ENCODE data around the gene ZBTB3.
"Not testable (repeated sequence)": the region's sequence is repeated elsewhere in the genome, so short reads cannot be mapped to it uniquely, and the experiment has no call there.

The ZBTB3 gene

DNA sequence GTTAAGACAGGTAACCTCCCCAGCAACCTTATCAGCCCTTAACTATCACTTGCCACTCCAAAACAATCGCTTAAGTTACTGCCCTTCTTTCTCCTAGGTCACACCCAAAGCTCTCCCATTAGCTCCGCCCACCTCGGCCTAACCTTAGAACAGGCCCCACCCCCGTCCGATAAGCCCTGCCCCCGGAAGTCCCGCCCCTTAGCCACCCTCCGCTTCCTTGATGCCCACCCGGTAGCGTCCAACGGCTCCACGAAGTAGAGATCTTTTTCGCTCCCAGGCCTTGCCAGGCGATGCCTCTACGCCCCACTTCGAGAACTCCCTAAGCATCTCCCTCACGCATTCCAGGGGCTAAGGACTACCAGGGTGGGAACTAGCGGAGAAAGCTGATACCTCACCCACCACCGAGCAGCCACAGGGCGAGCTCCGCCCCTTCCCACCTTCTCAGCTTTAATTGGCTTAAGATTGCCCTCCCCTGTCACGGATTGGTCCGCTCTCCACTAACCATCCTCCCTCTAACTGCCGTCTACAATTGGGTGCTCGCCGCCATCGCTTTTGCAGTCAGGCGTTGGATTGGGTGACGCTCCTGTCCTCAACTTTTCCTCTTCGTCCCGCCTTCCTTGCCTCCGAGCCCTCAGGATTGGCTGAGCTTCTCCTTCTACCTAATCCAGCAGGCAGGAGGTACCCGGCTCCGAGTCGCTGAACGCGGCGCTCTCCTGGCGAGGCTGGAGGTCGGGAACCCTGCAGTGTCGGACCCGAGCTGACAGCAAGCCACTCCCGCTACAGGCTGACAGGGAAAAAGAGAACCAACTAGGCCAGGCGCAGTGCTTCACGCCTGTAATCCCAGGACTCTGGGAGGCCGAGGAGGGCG, at the start of gene ZBTB3:
Gene ZBTB3, minus strand, starts transcription at position 425 of the 868 bp plus-strand sequence. CDS start 496 bp downstream, outside the sequence.
- DNase-seq, result peak; percentile 88 to 94 (median 92)

DNA sequence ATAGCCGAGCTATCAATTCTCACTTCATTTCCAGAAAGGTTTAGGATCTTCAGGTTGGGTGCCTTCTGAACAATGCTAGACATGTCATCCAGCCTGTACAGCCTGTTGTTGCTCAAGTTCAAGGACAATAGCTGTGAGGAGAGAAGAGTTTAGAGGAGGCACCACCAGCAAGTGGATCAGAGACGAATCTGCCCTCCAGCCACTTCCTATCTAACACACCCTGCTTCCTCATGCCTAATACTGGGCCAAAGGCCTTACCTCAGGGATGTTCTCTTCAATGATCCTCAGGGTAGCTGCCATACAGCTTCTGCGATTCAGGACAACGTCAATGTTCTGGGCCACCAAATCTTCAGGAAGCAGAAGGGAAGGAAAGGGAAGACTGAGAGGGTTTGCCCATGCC, 47.1 kb upstream of the ZBTB3 start:
- DNase-seq, result no peak

DNA sequence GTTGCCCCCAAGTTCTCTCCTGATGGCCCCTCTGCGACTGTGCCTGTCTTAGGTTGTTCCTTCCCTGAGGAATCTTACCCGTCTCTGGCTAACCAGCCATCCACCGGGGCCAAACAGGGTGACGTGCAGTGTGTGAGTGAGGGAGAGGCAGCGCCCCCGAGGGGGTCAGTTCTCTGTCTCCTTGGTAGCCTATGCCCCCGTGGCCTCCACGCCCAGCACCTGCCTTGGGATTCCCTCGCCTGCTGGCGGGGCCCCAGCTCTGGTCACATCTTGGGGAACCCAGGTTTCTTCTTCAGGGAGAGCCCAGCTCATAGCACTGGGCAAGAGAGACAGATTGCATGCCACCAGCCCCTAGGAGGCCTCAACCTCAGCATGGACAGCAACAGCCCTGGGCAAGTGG, 45.5 kb upstream of the ZBTB3 start:
- no peak for DNase-seq

DNA sequence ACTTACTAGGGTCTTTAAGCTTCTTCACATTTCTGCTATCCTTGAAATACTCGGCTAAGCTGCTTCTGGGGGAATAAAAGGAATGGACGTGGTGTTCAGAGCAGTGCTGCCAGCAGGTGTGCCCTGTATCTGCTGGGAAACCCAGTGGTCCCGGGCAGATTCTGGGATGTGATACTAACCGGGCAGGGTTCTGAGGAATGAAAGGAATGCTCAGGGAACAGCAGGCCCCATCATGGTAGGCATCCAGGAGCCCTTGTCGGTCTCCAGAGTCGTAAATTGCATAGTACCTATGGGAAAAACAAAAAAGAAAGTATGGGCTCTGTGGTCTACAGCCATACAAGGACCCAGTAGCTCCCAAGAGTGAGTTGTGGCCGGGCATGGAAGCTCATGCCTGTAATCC, 42.3 kb upstream of the ZBTB3 start:
- no peak for DNase-seq

DNA sequence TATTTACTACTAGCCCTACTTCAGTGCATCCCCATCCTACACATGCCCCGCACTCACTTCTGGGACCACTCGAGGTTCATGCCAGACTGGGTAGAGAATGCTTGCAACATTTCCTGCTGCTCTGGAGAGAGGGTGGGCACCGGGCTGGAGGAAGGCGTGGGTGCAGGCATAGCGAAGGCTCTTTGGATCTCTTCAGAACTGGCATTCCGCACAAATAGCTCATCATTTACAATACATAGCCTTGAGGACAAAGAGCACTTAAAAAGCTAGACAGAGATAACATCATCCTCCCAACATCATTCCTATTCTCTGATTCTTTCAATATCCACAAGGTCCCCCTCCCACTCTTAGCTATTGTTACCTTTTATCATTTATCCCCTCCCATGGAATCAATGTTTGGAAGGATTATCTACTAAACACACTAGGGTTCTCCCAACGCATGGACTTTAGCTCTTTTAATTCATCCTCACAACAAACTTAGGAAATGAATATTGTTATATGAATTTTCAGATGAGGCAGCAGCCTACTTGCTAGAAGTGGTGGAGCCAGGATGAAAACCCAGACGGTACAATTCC, 40.3 kb upstream of the ZBTB3 start:
- no peak for DNase-seq

DNA sequence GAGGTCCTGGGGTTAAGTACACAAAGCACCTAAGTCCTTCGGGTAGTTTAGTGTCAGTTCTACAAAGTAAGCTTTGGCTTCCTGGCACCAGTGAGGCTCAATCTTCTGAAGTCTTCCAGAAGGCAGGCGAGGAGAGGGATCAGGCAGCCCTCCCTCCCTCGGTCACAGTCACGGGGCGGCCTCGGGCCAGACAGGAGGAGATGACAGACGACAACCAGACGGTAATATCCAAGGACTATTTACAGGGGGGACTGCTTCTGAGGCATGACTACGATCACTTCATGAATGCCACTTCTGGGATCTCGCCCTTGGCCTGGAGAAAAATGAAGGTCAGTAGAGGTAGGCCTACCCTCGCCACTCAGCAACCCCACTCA, 38.2 kb upstream of the ZBTB3 start:
- DNase-seq, result no peak

DNA sequence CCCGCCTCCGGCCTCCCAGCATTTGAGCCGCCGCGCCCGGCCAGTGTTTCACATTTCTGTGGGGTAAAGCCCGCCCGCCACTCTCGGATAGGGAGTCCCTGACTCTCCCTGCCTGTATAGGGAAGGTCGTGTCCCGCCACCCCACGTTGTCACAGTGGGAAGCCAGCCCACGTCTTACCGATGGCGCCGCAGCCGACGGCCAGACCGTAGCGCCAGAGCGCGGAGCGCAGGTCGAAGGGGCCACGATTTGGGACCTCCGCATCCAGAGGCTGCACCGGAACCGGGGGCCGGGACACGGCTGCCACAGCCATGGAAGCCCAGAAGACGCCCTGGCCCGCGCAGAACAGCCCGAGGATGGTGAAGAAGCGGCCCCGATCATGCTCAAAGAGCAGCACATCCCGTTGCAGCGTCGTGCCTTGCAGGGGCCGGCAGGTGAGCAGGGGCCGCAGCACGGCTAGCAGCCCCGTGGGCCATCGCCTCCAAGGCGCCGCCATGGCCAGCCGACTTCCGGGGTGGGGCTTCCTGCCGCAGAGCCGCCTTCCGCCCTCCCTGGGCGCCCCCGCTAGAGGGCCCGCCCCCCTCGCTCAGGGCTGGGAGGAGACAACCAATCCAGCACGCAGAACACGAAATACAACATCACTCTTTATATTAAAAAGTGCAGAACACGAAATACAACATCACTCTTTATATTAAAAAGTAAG, 37.7 kb upstream of the ZBTB3 start, which contains the start of gene TMEM223:
Gene TMEM223, minus strand, starts transcription at position 506 of the 701 bp plus-strand sequence. Its CDS starts 12 bp downstream, at position 494.
- DNase-seq, result peak; percentile 71 to 91 (median 82)

DNA sequence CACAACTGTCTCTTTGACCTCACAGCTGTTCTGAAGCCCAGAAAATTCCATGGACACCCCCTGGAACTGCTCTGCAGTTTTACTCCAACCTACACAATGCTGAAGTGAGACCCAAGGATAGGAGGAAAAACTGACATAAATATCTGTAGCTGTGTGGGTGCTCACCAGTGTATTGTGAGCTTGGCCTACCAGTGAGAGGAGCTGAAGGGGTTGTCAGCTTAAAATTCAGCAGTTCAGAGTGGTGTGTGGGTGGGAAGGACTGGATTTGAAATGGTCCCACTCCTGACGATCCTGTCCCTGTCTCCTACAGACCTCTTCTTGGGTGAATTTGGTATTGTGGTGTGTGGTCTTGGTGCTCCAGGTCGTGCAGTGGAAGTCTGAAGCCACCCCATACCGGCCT, 35.6 kb upstream of the ZBTB3 start:
- DNase-seq, result no peak

DNA sequence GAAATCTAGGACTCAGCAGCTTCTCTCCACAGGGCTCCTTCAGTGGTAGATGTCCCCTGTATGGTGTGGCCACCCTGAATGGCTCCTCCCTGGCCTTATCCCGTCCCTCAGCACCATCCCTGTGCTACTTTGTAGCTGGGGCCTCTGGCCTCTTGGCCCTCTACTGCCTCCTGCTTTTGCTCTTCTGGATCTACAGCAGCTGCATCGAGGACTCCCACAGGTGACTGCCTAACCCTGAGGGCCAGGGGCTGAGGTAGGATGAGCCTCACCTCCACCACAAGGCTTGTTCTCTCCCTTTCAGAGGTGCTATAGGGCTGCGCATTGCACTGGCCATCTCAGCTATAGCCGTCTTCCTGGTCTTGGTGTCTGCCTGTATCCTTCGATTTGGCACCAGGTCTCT, 35.0 kb upstream of the ZBTB3 start:
- DNase-seq, result no peak

DNA sequence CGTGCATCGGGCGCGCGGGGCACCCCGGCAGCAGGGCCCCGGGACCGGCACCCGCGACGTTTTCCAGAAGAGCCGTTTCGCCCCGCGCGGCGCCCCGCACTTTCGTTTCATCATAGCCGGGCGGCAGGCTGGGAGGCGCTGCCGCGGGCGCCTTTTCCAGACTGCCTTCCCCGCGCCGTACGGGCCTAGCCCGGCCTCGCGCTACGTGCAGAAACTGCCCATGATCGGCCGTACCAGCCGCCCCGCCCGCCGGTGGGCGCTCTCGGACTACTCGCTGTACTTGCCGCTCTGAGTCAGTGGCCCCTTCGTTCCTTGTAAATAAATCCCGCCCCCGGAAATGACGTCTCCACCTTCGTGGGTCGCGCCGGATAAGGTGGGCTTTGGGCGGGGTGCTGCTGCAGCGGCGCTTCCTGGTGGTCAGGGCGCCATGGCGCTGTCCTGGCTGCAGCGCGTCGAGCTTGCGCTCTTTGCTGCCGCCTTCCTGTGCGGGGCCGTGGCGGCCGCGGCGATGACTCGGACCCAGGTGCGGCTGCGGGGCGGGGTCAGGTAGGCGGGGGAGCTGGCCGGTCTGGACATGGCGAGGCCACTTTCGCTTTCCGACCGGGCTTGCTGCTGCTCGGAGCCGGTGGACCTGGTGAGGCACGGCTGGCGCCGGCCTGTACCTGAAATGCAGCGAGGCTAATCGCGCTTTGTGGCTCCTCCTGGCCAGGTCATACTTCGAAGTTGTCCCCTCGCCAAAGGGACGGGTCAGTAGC, 33.2 kb upstream of the ZBTB3 start, which contains the start of gene TMEM179B:
Gene TMEM179B, plus strand, starts transcription at position 398 of the 755 bp plus-strand sequence. Its CDS starts 30 bp downstream, at position 428.
- DNase-seq, result peak; percentile 92 to 95 (median 93)

DNA sequence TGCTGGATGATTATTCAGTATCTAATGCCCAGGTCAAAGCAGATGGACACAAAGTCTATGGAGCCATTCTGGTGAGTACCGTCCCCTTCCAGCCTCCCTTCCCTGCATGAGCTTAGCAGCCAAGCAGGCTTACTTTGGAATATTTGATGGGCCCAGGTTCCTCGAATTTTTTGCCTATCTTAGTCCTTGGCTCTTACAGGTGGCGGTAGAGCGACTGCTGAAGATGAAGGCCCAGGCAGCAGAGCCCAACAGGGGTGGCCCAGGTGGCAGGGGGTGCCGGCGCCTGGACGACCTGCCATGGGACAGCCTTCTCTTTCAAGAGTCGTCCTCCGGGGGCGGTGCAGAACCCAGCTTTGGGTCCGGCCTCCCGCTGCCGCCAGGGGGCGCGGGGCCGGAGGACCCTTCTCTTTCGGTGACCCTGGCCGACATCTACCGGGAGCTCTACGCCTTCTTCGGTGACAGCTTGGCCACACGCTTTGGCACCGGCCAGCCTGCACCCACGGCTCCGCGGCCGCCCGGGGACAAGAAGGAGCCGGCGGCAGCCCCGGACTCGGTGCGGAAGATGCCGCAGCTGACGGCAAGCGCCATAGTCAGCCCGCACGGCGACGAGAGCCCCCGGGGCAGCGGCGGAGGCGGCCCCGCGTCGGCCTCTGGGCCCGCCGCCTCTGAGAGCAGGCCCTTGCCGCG, 32.5 kb upstream of the ZBTB3 start:
- DNase-seq, result peak; percentile 58 to 78 (median 66)

DNA sequence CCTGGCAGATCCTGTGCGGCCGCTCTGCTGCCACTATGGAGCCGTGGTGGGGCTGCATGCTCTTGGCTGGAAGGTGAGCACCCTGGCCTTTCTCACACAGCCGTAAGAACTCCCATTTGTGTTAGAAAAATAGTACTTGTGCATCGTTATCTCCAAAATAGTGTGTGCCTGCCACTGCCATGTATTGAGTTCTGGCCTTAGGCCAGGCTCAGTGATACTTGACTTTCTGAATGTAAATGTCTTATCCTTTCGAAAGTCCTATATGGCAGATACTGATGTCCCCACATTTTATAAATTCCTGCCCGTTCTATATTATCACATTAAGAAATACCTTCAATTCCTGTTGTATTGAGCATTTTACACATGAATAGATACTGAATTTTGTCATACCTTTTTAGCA, 28.8 kb upstream of the ZBTB3 start:
- no peak for DNase-seq

DNA sequence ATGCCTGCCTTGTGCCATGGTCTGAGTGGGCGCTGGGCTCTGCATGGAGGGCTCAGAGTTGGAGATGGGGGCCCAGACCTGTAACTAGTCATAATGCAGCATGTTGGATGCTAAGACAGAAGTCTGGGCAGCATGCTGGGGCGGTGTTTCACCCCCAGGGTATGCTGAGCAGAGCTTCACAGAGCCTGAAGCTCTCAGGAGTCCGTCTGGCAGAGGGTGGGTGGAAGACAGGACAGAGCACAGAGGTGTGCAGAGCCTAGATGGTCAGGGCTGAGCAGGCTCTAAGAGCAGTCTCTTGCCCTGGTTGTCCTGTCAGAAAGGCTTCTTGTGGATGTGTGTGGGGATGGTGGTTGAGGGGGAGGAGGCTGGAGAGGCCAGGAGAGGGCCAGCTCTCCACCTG, 24.5 kb upstream of the ZBTB3 start:
- no peak for DNase-seq

DNA sequence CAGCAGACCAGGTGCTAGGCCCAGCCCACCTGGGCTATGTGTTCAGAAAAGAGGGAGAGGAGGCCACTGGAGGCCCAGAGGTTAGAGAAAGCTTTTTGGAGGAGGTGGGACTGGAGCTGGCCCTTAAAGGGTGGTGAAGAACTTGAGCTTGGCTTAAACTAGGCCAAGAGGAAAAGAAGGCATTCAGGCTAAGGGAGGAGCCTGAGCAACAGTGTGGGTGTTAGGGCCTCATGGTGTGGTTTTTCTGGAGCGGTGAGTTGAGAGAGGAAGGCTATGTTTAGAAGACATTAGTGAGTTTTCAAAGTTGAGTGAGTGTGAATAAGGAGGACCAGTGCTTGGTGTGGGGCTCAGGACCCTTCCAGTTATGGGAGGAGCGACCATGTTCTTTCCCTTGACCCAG, 23.4 kb upstream of the ZBTB3 start:
- no peak for DNase-seq

DNA sequence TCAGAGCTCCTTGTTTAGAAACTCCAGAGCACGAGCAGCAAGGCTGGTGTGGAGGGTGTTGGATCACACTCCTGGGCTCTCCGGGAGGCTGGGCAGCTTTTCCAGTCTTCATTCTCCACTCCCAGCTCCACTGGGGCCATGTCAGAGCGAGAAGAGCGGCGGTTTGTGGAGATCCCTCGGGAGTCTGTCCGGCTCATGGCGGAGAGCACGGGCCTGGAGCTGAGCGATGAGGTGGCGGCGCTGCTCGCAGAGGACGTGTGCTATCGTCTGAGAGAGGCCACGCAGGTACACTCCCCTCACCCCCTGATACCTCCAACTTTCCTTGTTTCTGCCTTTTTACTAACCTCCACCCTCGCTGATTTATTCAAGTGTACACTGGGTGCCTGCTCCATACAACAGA, 21.7 kb upstream of the ZBTB3 start:
- no peak for DNase-seq

DNA sequence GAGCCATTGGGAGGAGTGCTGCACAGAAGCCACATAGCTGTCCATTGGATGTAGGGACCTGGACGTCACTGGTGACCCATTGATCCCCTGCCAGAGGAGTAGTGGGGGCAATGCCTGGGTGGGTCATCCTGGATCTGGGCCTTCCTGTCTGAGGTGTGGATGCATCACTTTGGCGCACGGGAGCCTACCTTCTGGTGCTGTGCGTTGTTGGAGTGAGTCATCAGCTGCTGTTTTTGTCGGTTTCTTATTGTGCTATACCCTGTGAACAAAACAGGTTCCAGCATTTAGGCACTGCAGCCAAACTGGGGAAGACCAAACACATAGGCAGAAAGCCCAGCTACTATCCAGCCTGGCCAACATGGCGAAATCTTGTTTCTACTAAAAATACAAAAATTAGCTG, 20.4 kb upstream of the ZBTB3 start:
- no peak for DNase-seq

DNA sequence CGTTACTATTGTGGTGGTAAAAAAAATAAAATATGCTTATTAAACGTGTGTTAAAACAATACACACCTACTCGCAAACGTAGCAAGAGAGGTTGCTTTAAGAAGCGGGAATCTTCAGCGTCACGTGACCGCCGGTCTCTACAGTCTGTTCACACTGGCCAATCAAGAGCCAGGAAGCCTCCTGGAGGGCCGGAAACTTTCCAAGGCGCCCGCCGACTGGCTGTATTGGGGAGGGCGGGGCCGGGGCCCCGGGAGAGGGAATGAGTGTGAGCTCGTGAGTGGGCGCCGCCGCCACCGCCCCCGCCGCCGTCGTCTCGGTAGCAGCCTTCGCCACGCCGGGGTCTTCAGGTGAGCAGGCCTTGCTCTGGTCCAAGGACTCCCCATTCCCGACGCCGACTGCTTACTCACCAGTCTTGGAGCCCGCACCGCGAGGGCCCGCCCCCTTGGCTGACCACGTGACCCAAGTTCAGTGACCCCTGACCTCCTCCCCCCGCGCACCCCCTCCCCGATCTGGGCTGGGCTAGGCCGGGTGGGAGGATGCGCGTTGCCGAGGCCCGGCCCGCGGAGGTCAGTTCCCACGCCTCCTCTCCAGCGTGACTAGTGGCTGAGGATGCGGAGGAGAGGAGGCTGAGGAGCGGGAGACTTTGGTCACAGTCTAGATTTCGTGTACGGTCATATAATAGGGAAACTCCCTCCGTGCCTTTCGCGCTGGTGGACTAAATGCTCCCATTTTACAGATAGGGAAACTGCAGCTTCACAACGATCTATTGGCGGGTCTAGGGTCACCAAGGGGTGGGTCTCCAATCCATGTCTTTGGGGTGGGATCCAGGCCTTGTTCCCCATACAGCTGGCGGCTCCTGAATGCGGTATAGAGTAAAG, 17.4 kb upstream of the ZBTB3 start, which contains the start of gene TAF6L:
Gene TAF6L, plus strand, starts transcription at position 253 of the 878 bp plus-strand sequence. CDS start 4,388 bp downstream, outside the sequence.
- DNase-seq, result peak; percentile 78 to 85 (median 83)

DNA sequence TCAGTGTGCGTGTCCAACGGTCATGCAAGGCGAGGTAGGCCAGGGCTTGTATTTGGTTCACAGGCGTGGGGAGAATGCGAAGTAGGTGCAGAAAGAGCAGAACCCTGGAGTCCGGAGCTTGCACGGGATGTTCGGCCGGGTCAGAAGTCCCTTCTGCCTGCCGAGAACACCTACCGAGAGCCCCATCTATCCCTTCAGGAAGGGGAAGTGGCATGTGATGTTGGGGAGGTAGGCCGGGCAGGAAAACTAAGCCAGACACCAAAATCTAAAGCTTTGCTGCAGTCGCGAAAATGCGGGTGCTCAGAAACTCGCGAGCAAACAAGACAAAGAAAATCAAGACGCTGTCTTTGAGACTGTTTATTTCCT, 16.8 kb upstream of the ZBTB3 start:
- DNase-seq, result no peak

DNA sequence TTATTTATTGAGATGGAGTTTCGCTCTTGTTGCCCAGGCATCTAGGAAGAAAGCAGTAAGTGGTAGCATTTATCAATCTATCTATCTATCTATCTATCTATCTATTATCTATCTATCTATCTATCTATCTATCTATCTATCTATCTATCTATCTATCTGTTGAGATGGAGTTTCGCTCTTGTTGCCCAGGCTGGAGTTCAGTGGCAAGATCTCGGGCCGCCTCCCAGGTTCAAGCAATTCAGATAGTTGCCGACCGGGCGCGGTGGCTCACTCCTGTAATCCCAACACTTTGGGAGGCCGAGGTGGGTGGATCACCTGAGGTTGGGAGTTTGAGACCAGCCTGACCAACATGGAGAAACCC, 6.9 kb upstream of the ZBTB3 start:
- not testable (repeated sequence) for DNase-seq

DNA sequence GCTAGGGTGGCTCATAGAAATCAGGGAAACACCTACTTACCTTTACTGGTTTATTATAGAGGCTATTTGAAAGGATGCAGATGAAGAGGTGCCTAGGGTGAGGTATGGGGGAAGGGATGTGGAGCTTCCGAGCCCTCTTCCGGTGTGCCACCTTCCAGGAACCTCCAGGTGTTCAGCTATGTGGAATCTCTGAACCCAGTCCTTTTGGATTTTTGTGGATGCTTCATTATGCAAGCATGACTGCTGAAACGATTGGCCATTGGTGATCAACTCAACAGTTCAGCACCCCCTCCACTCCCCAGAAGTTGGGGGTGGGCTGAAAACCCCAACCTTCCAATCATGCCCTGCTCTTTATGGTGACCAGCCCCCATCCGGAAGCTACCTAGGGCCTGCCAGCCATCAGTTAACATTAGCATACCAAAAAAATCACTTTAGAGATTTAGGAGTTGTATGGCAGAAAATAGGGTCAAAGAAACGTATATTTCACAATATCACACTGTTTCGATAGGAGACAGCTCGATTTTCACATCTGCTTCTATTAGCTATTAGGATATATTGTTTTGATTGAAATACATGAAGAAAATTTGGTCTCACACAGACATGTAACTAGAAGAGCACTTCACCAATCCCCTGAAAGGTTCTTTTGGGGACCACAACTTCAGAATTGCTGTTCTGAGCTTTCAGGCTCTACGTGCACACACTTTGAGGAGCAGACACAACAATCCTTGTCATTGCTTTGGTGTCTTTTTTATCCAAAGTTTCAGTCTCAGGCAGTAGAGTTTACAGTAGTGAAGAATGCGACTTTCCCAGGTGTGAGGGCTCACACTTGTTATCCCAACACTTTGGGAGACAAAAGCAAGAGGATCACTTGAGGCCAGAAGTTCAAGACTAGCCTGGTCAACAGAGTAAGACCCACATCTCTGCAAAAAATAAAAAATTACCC, 4.2 kb upstream of the ZBTB3 start:
- no peak for DNase-seq
